NAMALWA (cell line): ENCODE data around the gene P4HA3.

Source experiments
- DNase-seq: peaks from one replicate; pipeline ENCODE4 v3.0.0-alpha.2; 2015; ENCODE audit warnings: low spot score

Gene P4HA3

GRCh38 chr11:74316772-74317505, 5.5 kb upstream of the P4HA3 start:
- DNase-seq: no peak

GRCh38 chr11:74312326-74312725, 886 bp upstream of the P4HA3 start:
- no peak for DNase-seq

GRCh38 chr11:74310857-74311256, 583 bp downstream of the P4HA3 start:
- DNase-seq: no peak

- no peak for DNase-seq
Observed at GRCh38 chr11:74307434-74307833, 4.0 kb downstream of the P4HA3 start.

GRCh38 chr11:74306435-74307175, 4.8 kb downstream of the P4HA3 start:
- no peak for DNase-seq

GRCh38 chr11:74299015-74299414, 12.4 kb downstream of the P4HA3 start:
- DNase-seq: no peak

GRCh38 chr11:74297484-74297883, 14.0 kb downstream of the P4HA3 start:
- DNase-seq: no peak

GRCh38 chr11:74288911-74289310, 22.5 kb downstream of the P4HA3 start:
- no peak for DNase-seq

GRCh38 chr11:74288161-74288560, 23.3 kb downstream of the P4HA3 start:
- DNase-seq: no peak

- no peak for DNase-seq
Observed at GRCh38 chr11:74284466-74284865, 27.0 kb downstream of the P4HA3 start.

GRCh38 chr11:74283580-74284180, 27.8 kb downstream of the P4HA3 start:
- DNase-seq: no peak

GRCh38 chr11:74282914-74283371, 28.5 kb downstream of the P4HA3 start:
- no peak for DNase-seq

GRCh38 chr11:74282421-74282820, 29.0 kb downstream of the P4HA3 start:
- no peak for DNase-seq

- DNase-seq: no peak
Observed at GRCh38 chr11:74280494-74280893, 30.9 kb downstream of the P4HA3 start.

- DNase-seq: no peak
Observed at GRCh38 chr11:74279256-74279655, 32.2 kb downstream of the P4HA3 start.

GRCh38 chr11:74278721-74279161, 32.7 kb downstream of the P4HA3 start:
- no peak for DNase-seq

GRCh38 chr11:74278103-74278502, 33.3 kb downstream of the P4HA3 start:
- no peak for DNase-seq

- DNase-seq: no peak
Observed at GRCh38 chr11:74276581-74276980, 34.9 kb downstream of the P4HA3 start.

GRCh38 chr11:74272276-74272675, 39.2 kb downstream of the P4HA3 start:
- no peak for DNase-seq

GRCh38 chr11:74269161-74269811, 42.2 kb downstream of the P4HA3 start:
- no peak for DNase-seq

- DNase-seq: no peak
Observed at GRCh38 chr11:74268456-74268855, 43.0 kb downstream of the P4HA3 start.

GRCh38 chr11:74267014-74267413, 44.4 kb downstream of the P4HA3 start:
- no peak for DNase-seq

- DNase-seq: no peak
Observed at GRCh38 chr11:74265256-74265655, 46.2 kb downstream of the P4HA3 start.
